Posterior cingulate gyrus (tissue), 11 donors: ENCODE measurements around the gene RBMS3.

ENCODE experiments used
- DNase-seq, 10 donors: peaks; one replicate each; pipeline versions ENCODE4 v3.0.0 to v3.0.0-alpha.2; 2020 to 2021; ENCODE audit warnings: mixed read lengths in 3 of 10
- intact Hi-C: fragments of 100-400 bp; cut with DNase I; formaldehyde crosslinking; loops from one replicate; pipeline ENCODE4 v1.15.1; 2023

Gene RBMS3

DNA sequence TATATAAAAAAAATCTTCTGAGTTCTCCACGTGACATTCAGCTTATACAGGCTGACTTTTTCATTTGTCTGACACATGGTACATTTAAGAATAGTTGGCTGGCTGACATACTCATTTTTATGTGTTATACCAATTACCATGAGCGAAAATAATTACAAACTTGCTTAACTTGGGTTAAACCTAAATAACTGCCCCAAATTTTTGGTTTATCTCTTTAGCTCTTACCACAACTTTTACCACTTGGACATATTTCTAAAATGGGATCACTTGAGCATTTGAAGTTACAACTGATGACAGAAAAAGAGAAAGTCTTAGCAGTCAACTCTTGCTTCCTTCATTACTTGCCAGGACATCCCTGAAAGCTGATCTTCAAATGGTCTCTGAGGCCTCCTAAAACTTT, 618.1 kb downstream of the RBMS3 start:
- intact Hi-C loops: no loop called here

DNA sequence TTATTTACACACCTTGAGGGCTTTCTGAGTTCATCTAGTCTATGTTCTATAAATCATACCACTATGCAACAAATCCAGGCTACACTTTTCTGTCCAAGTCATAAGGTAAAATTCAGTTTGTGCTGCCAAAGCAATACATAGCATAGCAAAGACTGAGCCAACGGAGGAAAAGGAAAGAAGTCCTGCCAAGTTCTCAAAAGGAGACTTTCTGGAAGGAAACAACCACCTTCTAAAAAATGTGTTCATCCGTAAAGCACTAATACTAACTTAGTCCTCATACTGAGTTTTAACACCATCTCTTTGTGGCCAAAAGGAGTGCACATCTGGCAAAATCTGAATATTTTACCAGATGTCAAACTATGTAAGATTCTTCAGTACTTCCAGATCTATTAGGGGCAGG, 620.2 kb downstream of the RBMS3 start:
- intact Hi-C loops: no loop called here
- DNase-seq: no peak

More for the DNA sequence above, 618.1 kb downstream of the RBMS3 start:
- no peak for DNase-seq

DNA sequence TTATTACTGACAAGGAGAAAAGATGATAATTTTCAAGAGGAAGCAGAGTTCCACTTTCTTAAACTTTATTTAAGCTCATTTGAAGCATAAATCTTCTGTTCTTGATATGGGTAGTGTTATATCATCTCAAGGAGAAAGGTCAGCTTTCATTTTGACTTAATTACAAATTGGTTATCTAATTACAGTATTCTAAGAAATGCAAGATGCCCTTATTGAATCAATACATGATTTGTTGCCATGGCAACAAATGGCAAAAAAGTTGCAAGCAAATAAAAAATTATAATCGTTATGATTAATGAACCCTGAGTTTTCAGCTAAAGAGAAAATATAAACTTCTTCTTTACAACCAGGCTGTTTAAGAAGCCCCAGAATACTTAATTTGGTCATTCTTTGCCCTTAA, 622.7 kb downstream of the RBMS3 start:
- no peak for DNase-seq
- intact Hi-C loops: no loop called here

DNA sequence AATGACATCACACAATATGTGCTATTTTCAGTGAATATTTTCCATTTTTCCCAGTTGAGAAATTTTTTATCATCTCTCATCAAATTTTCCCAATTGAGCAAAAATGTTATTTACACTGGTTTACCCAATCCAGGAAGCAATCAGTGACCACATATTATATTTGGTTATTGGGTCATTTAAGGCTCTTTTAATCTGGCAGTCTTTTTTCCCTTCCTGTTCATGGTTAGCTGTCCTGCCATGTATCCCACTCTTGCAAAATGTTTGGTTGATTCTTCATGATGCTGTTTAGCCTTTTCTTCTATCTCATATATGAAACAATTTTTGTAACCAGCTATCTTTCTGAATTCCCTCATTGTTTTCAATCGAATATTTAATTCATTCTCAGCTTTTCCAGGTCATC, 626.0 kb downstream of the RBMS3 start:
- no peak for DNase-seq
- intact Hi-C loops: no loop called here

DNA sequence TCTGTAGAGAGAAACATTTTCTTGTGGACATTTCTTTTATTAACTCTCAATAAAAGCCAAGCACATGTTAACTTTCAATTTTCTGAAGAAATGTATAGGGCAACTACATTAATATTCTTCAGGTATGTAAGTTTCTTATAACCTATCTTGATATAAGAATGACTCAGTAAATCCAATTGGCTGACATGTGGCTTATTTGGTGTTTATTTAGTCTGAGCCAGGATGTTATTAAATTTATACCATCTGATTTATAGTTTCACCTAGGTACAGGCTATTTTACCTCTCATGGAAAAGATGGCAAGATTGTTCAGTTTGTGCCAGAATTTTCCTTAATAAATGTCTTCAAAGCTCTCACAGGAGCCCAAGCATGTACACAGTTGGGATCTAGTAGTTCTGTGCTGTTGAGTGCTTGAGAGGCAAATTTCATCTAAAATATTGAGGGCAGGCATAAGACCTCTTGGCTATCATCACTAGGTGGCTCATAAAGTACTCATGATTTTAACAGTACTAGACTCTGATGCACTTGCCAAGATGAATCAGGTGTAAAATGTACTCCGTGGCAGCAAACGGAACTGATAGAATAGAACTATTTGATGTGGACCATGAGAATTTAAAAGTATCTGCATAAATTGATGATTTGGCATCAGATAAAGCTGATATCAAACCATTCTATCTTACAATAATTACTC, 631.9 kb downstream of the RBMS3 start:
- DNase-seq: no peak
- intact Hi-C loops: no loop called here

DNA sequence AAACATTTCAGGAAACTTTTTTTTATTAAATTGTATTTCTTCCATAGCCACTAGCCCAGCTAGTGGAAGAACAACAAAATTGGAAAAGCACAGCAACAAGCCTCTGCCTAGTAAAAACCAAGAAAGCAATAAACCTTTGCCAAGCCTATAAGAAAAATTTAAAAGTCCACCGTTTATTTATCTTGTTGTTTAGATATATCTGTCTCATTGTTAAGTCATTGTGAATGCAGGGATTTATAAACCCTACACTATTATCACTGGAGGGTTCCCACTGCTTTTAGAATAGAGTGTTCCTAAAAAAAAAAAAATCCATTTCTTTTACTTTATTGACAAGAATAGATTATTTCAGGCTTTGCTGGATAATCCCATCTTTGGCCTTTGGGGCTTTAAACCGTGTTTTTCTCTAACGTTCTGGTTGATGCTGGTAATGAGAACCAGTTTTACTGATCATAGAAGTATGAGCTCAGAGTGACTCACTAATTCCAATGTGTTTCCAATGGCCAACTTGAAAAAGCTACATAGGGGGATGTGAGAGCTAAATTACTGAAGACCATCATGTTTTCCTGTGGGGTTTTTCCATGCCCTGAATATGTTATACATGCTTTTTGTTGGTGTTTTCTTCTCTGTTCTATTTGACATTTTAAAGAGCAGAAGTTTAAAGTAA, 634.1 kb downstream of the RBMS3 start:
- intact Hi-C loops: no loop called here
- DNase-seq: no peak

DNA sequence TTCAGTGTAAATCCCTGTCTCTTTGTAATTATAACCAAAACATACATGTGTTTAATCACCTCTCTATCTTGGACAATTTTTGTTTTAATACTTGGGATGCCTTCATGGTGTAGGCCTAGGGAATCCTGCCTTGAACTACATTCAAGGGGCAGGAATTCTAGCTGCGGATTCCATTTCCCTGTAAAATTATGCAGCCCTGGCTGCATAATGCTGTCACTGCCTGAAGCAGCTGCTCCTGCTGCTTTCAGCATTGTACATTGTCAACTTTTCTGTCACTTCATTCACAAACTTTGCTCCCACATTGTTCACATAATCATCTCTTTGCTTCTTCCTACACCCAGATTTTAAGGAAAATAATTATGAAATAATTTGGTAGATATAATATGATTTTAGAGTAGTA, 638.7 kb downstream of the RBMS3 start:
- no peak for DNase-seq

DNA sequence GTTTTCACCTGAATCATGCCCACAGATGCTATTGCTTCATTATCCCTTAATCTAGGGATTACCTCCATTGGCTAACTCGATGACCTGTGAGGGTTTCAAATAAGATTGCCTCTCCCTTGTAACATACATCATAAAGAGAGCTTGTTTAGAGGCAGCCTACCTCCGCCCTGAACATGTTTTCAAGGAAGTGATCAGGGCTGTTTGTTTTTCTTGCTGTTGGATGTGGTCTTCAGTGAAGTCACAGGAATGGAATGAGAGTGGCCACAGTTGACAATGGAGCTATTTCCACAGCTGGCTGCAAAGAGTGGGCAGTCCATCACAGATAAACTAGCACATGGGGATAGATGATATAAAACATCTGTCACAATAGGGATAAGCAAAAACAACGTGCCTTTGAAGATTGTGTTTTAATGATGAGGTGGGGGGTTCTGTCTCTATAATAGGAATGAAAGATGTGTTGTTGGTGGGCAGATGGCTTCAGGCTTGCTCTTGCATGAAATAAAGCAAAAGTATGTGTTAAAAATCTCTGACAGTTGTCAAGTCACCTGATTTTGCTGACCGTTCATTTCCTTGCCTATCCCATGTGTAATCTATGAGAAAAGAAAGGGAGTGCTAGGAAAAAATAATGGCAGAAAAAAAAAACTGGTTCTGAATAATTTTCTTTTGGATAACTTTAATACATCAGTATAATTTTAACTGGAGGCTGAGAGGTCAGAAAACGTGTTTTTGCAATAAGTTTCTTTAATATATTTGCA, 642.3 kb downstream of the RBMS3 start:
- intact Hi-C loops: no loop called here

More for the DNA sequence above, 638.7 kb downstream of the RBMS3 start:
- intact Hi-C loops: no loop called here

DNA sequence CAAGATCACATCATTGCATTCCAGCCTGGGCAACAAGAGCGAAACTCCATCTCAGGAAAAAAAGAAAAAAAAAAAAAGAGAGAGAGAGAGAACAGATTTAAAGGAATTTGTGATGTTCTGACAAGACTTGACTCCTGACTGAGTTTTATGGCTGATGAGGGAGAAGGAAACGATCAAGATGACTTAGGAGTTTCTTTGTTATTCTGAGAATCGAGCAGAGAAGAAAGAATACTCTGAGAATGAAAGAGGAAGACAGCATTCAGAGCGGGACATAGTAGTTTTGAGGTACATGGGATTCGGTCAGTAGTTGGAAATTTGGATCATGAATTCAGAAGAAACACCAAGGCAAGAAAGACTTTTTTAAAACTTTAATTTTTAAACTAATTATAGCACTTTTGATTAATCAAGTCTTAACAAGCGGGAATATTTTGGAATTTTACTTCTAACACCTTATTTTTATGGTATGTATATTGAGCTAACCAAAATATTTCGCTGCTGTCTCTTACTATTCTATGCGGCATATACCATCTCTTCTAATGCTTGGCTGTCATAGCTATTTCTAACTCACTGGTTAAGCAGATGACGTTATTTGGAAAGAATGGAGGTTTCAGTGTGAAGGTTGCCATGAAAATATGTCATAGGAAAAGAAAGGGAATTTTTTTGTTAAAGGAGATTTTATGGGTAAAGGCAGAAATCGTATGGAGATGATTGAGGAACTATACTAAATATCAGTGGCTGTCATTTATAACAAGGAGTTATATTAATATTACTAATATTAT, 644.1 kb downstream of the RBMS3 start:
- intact Hi-C loops: no loop called here
- DNase-seq: no peak

More for the DNA sequence above, 642.3 kb downstream of the RBMS3 start:
- no peak for DNase-seq

DNA sequence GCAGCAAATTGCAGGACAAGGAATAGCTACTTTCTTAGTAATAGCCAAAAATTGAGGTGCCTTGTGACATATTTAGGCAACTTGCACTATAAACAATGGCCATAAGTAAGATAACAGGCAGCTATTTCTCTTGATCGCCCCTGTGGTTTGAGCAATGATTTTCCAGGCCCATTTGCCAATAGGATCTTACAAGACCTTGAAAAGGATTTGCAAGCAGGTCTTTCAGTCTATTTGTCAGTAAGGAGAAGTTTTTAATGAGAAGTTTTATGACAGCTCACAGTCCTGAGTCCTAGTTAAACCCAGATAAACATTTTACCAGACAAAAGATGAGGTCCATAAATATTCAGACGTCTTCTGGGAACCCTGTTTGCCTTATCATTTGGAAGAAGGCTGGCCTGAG, 645.5 kb downstream of the RBMS3 start:
- intact Hi-C loops: no loop called here
- DNase-seq: no peak

DNA sequence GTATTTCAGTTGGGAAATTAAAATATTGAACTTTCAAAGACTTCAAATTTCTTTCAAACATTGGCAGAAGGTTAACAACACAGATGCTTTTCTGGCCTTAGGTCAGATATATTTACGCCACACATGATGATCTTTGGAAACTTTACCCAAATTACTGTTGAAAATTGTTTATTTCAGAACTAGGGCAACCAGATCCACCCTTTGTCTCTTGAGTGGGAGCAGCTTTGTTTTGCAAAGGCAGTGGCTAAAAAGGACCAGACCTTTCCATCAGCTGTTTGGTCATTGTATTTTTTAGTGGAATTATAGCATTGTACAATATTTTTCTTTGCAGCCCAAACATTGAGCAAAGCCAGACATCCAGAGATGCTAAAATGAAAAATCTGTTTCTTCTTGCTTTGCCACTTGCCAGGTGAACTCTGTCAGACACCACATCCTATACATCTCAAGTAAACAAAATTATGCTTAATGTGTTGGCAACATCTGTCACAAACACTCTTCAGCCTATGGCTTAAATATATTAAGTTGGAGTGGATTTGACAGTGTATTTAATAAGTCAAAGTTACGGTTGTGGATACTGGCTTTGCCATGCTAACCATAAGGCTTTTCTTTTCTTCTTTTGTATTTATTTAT, 651.9 kb downstream of the RBMS3 start:
- no peak for DNase-seq
- intact Hi-C loops: no loop called here

DNA sequence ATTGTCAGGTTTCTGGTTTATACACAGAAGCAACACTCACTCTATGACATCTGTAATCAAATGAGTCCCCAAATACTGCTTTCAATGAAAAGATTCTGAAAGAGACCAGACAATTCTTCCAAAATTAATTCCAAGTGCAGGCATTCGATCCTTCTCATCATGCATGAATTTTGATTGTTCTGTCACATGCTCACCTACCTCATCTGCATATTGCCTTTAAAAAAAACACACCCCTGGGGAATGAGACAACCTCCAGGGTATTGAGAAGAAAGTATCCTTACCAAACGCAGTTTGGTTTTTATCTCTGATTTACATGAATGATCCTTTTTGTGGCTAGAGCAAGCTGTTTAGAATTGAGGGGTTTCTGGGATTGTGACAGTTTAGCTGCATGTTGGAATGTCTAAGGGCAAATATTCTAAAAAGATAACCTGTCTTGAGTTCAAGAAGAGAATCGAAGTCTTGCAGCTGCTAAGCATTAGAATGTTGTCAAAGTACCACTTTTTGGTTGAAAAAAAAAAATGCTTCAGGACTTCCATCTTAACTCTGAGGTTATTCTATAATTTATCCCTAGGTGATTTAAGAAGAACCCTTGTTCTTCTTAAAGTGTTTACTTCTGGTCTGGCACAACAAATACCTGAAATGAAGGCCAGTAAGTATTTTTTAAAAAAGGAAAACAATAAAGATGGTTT, 653.1 kb downstream of the RBMS3 start:
- intact Hi-C loops: no loop called here
- DNase-seq: no peak

DNA sequence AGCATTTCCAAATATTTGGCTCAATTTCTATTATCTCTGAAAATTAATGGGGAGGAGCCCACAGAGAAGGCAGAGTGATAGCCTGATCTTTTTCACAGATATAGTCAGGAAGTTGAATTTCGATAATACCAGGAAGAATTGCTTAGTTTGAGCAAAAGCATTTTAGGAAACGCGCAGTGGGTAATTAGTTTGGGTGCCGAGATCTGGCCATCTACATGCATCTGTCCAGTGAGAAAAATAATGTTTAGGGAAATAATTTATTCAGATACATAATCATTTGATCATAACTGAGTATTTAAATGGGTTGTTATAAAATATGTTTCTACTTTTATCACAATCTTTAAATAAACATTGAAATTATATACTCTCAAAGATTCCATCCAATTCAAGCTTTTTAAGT, 653.9 kb downstream of the RBMS3 start:
- intact Hi-C loops: no loop called here
- no peak for DNase-seq

DNA sequence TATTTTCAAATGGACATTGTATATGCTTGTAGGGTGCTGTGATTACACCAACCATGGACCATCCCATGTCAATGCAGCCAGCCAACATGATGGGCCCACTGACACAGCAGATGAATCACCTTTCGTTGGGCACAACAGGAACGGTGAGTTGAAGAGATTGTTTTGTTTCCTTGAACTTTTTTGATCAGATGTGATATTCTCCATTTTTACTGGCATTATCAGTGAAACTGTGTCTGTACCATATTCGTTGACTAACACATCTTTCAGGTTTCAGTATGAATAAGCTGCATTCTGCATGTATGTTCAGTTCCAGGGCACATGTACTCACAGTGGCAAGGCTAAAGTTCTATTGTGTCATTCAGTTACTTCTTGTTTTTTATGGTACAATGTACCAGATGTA, 655.2 kb downstream of the RBMS3 start:
- intact Hi-C loops: no loop called here
- DNase-seq: peak in 1 of 10 donors; percentile 58

DNA sequence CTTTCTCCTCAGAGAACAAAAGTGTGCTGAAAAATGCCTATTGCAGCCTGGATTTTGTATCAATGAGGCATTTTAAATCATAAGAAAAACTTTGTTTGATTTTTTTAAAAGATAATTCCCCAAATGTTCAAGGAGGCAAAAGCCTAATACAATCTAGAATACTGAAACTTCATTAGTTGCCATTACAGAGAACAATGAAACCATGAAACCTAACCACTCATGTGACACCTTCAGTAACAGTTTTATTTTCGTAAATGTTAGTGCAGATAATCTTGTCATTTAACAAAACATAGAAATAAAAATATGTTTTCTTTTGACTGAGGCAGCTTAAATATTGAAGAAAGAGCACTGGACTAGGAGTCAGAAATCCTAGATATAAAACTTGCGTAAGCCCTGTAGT, 655.9 kb downstream of the RBMS3 start:
- no peak for DNase-seq
- intact Hi-C loops: no loop called here

DNA sequence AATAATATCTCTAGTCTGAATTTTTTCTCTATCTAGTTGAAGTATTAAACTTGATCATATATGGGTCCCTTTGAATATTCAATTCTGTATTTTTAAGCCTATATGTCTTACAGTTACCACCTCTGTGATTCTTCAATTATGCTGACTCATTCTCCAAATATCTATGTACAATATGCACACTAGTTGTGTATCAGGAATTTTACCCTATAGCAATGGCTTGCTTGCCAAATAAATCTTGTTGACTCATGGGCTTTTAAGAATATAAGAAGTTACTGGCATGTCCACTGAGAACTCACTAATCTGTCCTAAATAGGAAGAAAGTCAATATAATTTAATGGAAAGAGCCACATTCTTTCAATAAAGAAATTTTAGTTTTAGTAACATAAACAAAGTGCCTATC, 656.3 kb downstream of the RBMS3 start:
- no peak for DNase-seq
- intact Hi-C loops: no loop called here

DNA sequence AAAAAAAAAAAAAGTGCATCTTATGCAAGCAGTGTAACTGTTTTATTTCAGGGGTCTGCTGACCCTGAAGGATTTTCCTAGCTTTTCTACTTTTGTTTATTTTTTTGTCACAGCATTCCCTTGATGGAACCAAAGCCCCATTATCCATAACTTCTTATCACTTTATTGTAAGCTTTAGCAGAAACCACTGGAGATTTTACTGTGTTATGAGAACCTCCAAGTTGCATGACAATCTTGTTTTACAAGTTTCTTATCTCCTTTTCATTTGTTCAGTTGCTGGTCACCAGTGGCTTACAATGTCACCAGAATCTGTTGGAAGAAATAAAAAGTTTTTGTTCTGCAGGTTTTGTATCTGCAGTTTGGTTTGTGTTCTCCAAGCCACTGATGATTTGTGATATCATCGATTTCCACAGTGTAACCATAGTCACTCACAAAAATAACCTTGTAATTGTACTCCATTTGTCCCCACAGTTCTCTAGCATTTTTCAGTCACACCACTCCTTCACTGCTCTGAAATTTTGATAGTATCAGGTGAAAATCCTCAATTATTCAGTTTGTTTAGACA, 660.0 kb downstream of the RBMS3 start:
- no peak for DNase-seq
- intact Hi-C loops: no loop called here

DNA sequence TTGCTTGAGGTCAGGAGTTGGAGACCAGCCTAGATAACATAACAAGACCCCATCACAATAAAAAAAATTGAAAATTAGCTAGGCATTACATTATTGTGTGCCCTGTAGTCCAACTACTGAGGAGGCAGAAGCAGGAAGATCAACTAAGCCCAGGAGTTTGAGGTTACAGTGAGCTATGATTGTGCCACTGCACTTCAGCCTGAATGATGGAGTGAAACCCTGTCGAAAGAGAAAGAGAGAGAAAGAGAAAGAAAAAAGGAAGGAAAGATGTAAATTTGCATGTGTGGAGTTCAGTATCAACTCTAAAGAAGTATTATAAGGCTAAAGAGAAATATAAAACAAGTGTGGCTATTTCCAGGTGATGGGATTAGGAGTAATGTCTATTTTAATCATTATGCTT, 661.4 kb downstream of the RBMS3 start:
- intact Hi-C loops: no loop called here

DNA sequence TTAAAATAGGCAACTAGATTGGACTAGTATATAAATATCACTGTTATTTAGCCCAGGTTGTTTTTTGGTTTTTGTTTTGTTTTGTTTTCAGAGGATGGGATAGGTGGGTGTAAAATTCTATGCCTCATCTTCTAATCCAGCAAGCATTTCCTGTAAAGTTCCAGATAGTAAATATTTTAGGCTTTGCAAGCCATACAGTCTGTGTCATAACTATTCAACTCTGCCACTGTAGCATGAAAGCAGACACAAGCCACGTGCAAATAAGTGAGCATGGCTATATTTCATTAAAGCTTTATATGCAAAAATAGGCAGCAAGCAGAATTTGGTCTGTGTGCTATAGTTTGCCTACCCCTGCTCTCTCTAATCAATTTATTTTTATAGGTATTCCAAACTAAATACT, 668.3 kb downstream of the RBMS3 start:
- DNase-seq: no peak
- intact Hi-C loops: no loop called here

More for the DNA sequence above, 661.4 kb downstream of the RBMS3 start:
- DNase-seq: no peak
